Anterior cingulate cortex (tissue), 58 donors: ENCODE measurements around the gene SHOC1.
A peak's percentile ranks its signal among the peaks of the same experiment; 100 is the strongest.
"Not testable (repeated sequence)": the region's sequence is repeated elsewhere in the genome, so short reads cannot be mapped to it uniquely, and the experiment has no call there.

ENCODE experiments used
- DNase-seq, 58 donors: peaks; one replicate each; lab custom pipeline; 2025; lab: John Stamatoyannopoulos, UW

Gene SHOC1

DNA sequence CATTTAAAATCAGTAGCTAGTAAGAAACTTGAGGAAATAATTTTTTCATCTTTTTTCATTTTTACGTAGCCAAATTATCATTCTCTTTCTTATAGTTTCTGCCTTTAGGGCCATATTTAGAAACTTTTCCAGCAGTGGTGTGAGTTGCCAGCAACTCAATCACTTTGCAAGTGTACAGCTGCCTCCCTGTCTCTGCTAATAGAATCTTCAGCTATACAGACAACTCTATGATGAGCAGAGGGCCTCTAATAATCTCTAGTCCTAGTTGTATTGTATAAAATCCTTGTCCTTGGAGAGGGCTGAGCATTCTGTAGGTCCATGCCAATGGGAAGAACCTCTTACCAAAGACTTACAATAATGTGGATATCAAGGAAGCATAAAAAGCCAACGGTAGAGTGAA lies 11.5 kb upstream of the SHOC1 start:
- DNase-seq = no peak

DNA sequence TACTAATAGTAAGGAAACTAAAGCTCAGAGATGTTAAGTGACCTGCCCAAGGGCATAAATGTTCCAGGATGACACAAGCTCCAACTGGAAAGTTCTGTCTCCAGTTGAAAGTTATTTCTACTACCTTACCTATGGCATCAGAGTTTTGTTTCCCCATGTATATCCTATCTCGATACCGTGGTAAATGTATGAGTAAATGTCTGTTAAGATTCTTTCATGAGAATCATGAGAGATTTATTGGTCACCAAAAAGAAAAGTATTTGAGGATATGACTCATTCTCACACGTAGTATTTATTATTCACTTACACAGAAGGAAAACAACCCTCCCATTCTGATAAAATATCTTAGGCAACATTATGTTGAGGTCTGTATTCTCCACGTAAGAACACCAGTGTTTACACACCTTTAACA lies 11.1 kb upstream of the SHOC1 start:
- DNase-seq = no peak

DNA sequence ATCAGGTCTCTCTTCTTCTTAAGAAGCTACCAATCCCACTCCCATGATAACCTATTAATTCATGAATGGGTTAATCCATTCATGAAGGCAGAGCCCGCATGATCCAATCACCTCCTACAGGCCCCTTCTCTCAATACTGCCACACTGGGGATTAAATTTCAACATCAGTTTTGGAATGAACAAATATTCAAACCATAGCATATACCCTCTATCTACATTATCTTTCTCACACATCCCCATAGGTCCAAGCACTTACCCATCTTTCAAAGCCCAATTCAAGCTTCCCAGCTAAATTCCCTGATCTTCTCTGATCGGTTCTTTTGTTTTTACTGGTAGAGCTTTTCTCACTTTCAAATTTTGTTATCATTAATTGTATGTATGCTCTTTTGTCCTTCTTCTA lies 10.5 kb upstream of the SHOC1 start:
- DNase-seq = no peak

DNA sequence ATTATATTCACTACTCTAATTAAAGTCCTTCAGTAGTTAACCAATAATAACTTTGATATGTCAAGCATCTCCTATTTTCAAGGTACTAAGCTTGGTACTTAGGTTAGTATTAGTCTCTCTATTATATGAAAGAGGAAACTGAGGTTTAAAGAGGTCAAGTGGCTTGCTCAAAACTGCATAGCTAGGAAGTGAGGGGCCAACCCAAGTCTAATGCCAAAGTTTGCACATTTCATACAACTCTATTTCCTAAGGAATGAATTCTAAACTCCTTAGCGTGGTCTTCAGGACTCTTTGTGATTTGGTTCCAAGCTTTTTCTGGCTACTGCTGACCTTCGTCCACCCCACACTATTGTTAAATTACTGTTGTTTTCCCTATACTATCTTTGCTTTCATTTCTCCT lies 9.9 kb upstream of the SHOC1 start:
- no peak for DNase-seq

DNA sequence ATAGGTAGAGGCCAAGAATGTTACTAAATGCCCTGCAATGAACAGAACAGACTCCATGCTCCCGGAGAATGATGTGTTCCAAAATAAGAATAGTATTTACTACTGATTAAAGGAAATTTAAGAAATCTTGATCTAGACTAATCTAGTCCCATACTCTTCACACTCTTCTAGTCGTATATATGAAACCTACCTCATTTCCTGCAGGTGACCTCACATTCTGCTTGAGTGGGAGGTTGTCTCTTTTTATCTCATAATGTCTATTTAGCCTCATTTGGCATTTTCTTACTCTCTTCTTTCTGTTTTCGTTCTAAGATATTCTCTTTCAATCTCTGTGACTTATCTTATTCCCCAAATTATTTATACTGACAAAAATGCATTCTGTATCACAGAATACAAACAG lies 9.2 kb upstream of the SHOC1 start:
- DNase-seq = no peak

DNA sequence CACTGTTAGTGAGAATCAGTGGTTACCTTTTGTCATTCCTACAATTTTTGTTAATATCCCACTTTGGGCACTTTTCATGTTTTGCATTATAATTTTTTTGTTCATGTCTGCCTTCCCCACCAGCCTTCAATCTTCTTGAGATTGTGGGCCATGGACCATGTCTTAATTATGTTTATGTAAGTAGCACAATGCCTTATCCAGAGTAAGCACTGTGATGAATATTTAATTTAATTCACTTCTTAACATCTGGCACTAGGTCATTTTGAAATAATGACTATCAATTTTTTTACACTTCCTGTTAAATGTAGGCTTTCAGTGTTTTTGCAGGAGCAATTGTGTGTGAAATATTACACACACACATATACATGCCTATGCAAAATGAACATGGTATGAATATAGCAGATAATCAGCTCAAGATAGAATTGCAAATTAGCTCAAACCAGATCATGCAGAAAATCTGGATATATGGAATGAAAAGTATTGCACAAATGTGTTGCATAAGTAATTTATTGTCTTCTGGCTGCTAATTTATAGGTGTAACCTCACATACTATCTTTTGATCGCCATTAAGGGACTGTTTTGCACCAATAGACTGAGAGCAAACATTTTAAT lies 5.3 kb upstream of the SHOC1 start:
- no peak for DNase-seq

DNA sequence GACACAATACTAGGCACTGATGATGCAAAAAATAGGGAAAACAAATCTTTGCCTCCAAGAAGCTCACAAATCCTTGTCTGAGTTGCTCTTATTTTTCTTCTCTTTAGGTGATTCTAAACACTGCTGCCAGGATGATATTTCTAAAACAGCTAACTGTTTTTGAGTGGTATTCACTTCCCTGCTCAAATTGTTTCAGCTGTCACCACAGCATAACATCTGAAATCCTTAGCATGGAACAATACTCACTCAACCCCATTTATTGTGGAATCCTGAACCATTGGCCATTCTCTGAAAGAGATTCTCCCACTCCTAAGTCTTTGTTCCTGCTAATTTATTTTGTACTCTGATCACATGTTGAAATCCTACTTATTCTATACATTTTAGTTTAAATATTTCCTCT lies 4.8 kb upstream of the SHOC1 start:
- no peak for DNase-seq

DNA sequence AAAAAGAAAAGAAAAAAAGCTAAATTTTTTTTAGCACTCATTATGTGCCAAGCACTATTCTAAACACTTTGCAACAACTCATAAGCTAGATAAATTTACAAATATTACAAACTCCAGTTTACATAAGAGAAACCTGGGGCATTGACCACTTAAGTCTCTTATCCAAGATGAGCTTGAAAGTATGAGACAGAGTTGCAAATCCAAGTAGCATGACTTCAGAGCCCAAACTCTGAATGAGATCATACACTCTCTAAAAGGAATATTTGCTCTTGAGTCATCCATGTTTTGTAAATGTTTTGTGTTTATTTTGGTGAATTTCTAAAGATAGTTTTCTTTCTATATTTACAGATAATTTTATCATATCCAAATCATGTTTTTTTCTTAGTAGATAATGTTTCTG lies 4.0 kb upstream of the SHOC1 start:
- no peak for DNase-seq

DNA sequence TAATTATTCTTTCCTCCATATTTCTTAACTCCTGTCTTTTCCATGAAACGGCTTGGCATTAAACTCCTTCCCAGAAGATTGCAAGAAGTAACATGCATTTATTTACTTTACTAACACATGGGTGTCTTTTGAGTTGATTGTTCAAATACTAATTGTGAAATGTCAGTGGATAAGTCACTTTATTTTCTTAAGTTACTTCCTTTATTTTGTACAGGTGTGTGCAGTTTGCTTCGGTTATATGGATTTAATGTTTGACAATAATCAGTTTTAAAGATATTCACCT lies 761 bp upstream of the SHOC1 start:
- no peak for DNase-seq

DNA sequence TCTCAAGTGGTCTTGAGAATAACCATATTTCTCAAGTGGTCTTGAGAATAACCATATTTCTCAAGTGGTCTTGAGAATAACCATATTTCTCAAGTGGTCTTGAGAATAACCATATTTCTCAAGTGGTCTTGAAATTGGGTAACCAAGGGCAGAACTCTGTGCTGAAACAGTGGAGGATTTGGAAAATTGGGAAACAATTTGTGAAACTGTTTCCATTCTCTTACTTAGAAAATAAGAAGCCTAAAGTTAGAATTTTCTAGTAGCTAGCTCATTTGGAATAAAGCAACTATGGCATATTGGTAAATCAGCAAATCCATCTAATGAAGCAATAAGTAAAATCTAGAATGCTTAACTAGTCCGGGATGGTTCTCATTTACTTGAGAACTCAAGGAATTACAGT lies 2.9 kb downstream of the SHOC1 start:
- not testable (repeated sequence) for DNase-seq

DNA sequence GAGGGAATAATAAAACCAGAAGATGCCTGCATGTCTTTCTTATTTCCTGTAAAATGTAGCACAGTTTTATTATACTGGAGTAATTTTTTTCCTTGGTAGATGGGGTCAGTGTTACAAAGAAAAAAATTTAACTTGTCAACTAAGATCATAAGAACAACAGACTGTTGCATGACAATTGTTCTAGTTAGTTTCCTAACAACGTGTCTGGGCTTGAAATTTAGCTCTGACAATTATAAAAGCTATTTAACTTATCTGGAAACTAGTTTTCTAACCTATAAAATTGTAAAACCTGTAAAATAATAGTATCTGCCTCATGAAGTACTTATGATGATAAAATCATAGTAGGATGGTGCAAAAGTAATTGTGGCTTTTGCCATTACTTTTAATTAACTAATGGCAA lies 4.9 kb downstream of the SHOC1 start:
- DNase-seq = no peak

DNA sequence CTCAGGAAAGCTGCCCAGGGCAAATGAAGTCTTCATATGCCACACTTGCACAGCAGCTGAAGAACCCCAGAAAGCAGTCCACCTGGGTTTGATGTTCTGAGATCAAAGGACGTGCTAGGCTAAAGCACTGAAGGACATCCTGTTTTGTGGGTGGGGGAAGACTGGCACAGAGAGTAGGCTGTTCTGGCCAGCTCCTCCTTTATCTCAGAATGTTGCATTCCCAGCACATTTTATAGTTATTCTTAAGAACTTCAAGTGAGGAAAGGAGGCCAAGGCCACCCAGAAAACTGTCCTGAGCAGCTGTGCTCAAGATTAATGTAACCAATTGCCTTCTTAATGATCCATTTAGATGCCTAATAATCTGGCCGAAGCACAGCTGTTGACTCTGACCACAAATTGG lies 10.9 kb downstream of the SHOC1 start:
- DNase-seq = no peak

DNA sequence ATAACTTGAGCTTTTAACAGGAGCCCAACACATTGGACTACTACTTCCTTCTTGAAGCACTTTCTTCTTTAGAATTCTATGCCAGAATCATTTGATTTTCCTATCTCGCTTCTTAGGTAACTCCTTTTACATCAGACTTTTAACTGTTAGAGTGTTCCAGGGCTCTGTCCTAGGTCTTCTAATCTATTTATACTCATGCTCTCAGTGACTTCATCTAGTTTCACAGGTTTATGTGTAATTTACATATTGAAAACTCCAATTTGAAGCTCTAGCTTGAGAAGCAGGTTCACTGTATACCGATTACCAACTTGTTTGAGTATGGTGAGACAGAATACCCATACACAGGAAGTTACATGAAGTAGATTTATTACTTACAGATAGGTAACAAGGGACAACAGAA lies 11.3 kb downstream of the SHOC1 start:
- DNase-seq = no peak

DNA sequence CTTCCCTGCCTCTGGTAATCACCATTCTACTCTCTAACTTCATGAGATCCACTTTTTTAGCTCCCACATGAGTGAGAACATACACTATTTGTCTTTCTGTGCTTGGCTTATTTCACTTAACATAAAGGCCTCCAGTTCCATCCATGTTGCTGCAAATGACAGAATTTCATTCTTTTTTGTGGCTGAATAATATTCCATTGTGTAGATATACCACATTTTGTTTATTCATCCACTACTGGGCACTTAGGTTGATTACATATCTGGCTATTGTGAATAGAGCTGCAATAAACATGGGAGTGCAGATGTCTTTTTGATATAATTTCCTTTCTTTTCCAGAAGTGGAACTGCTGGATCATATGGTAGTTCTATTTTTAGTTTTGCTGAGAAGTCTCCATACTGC lies 28.7 kb downstream of the SHOC1 start:
- DNase-seq = no peak

DNA sequence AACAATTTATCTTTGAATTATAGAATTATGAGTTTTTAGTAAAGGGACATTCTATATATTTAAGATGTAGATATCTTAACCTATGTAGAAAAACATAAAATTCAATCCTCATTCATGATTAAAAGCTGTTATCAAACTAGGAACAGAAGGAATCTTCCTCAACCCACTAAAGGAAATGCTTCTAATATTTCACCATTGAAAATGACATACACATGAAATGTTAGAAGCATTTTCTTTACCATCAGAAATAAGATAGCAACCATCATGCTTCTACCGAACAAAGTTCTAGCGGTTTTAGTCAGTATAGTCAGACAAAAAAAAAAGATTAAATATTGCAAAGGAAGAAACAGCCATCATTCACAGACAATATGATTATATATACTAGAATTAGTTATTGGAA lies 32.2 kb downstream of the SHOC1 start:
- DNase-seq = no peak

DNA sequence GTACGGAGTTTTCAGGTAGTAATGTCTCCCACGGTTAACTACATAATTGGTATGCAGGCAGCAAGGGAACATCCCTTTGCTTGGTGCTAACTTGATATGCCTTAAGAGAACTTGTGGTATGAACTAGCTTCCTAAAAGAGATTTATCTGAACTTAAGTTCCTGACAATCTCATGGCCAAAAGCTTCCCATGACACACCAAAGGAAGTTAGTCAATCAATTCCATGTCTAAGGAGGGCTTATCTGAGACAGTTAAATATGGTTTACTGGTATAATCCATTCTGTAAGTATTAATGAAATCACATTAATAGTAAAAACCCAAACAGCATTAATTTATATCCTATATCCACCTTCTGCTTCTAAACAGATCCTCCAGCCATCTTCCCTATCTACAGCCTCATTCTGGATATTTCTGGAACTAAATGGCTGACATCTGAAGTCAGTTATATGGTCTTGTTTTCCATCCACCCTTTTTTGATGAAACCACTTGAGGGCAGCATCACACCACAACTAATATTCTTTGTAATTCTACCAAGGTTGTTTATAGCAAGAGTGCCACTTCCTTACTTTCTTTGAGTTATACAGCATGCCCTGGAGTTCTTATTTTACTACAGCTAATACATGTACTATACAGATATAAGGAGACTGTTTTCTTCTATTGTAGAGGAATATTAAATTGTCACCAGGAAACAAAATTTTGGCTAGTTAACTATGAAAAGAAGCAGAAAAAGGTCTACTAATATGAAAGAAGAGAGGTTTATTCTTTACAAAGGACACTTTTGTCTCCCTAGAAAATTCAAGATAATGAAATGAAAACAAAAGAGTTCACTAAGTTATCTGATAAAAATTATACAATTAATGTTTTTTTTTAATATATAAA lies 34.7 kb downstream of the SHOC1 start:
- peak in 19 of 58 donors; percentile 0 to 76 (median 7) for DNase-seq

DNA sequence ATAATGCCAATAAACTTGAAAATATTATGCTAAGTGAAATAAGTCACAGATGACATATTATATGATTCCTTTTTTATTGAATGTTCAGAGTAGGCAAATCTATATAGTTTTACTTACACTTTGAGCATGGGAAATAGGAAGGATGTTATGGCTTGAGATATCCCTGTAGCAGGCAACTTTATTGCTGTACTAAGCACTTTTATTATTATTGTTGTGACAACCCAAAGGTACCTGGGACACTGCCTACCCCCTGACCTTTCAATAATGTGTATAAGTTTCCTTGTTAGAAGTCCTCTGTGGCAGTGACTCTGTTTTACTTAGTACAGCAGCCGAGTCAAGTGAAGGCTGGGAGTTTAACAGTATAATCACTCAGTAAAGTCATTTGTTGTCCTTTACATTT lies 39.9 kb downstream of the SHOC1 start:
- DNase-seq = no peak

DNA sequence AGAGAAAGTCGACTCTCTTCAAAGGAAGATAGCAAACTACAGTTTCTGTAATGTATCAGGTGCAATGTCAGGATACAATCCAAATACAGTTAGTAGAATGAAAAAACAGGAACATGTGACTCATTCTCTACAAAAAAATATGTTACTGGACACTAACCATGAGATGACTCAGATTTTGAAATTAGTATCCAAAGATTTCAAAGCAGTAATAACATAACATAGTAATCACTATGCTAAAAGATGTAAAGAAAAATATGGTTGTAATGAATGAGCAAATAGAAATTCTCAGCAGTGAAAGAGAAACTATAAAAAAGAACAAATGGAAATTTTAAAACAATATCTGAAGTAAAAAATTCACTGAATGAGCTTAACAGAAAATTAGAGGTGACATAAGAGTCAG lies 42.3 kb downstream of the SHOC1 start:
- no peak for DNase-seq
